AG10803 (cell line): ENCODE measurements around the gene SHLD1.
"Not testable (repeated sequence)": the region's sequence is repeated elsewhere in the genome, so short reads cannot be mapped to it uniquely, and the experiment has no call there.

ENCODE experiments used
- DNase-seq: peaks from one replicate; pipeline ENCODE4 v3.0.0; 2010; ENCODE audit warnings: low read depth
- H3K4me3 ChIP-seq: 2 replicates; pipeline ENCODE4 v1.5.1; 2011; ENCODE audit warnings: mild to moderate bottlenecking, low read length, control low read depth
- TF ChIP-seq, protein P1 (sequence below): conservative IDR thresholded peaks from 2 replicates; pipeline ENCODE4 v1.5.1; 2011; ENCODE audit warnings: mild to moderate bottlenecking, low read length, control low read depth, inconsistent platforms

Gene SHLD1

GRCh38 chr20:5715071-5715841, 34.9 kb upstream of the SHLD1 start:
- no peak for DNase-seq
- TF ChIP-seq, protein P1, sequence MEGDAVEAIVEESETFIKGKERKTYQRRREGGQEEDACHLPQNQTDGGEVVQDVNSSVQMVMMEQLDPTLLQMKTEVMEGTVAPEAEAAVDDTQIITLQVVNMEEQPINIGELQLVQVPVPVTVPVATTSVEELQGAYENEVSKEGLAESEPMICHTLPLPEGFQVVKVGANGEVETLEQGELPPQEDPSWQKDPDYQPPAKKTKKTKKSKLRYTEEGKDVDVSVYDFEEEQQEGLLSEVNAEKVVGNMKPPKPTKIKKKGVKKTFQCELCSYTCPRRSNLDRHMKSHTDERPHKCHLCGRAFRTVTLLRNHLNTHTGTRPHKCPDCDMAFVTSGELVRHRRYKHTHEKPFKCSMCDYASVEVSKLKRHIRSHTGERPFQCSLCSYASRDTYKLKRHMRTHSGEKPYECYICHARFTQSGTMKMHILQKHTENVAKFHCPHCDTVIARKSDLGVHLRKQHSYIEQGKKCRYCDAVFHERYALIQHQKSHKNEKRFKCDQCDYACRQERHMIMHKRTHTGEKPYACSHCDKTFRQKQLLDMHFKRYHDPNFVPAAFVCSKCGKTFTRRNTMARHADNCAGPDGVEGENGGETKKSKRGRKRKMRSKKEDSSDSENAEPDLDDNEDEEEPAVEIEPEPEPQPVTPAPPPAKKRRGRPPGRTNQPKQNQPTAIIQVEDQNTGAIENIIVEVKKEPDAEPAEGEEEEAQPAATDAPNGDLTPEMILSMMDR: no peak

GRCh38 chr20:5716953-5717352, 33.2 kb upstream of the SHLD1 start:
- no peak for DNase-seq
- TF ChIP-seq, protein P1: no peak
- no peak overlapping the region for H3K4me3 ChIP-seq

More at GRCh38 chr20:5715071-5715841, 34.9 kb upstream of the SHLD1 start:
- no peak overlapping the region for H3K4me3 ChIP-seq

DNA sequence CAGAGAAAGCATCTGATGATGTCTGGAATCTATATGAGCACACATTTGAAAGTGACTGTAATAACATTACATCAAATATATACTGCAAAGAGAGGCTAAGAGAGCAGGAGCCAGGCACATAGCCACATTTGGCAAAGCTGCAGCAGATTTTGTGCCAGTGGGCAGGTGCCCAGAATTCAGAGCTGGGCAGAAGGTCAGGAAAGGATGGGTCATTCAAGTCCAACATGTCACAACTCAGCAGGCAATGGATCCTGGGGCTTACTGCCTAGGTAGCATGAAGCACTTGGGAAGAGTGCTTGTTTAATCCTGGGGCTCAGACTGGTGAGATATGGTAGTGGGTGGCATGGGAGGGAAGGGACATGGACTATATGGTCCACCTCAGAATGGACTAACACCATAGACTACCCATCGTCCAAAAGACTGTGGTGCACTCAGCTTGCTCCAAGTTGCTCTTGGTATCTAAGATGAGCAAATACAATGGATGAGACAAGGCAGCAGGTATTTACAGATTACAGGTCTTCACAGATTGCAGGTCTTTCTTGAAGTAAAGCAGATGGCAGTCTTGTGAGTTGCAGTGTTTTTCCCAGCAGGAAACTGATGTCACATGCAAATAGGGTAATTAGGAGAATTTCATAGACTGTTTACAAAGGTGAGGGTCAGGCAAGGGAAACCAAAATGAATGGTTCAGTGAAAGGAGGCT, 31.2 kb upstream of the SHLD1 start:
- no peak for DNase-seq
- TF ChIP-seq, protein P1: no peak
- no peak overlapping the region for H3K4me3 ChIP-seq

- TF ChIP-seq, protein P1: no peak
- no peak for DNase-seq
- H3K4me3 ChIP-seq: no peak overlapping the region
Observed at GRCh38 chr20:5719861-5720403, 30.3 kb upstream of the SHLD1 start.

GRCh38 chr20:5720696-5721095, 29.5 kb upstream of the SHLD1 start:
- H3K4me3 ChIP-seq: no peak overlapping the region
- TF ChIP-seq, protein P1: no peak
- no peak for DNase-seq

DNA sequence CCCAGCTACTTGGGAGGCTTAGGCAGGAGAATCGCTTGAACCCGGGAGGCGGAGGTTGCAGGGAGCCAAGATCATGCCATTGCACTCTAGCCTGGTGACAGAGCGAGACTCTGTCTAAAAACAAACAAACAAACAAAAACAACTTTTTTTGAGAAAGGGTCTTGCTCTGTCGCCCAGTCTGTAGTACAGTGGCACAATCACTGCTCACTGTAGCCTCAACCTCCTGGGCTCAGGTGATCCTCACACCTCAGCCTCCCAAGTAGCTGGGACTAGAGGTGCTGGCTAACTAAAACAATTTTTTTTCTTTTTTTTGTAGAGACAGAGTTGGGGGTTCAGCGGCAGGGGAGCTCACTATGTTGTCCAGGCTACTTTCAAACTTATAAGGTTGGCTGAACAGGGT, 28.8 kb upstream of the SHLD1 start:
- not testable (repeated sequence) for H3K4me3 ChIP-seq, DNase-seq

DNA sequence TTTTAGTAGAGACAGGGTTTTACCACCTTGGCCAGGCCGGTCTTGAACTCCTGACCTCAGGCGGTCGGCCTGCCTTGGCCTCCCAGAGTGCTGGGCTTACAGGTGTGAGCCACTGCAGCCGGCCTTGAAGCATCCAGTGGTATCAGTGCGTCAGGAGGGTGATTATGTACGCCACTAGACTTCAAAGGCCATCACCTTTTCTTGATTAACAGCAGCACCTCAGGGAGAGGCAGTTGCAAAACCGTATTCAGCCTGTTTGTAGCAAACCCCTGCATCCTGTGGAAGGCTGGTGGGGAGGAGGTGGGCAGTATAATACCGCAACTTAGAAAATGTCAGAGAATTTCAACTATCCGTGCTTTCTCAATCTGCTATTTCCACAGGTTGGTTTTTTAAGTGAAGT, 27.3 kb upstream of the SHLD1 start:
- no peak overlapping the region for H3K4me3 ChIP-seq
- TF ChIP-seq, protein P1: no peak
- DNase-seq: no peak

- DNase-seq, H3K4me3 ChIP-seq: not testable (repeated sequence)
Observed at GRCh38 chr20:5725183-5725463, 25.1 kb upstream of the SHLD1 start.
